Mesenteric fat pad (tissue), 1 donor: ENCODE results near the gene TNIK. TPM values are rescaled to one million over a fixed set of nuclear protein-coding genes. Genes with fewer than 3 reads are reported as not detected.

Experiments used
- DNase-seq: peaks from one replicate; pipeline ENCODE4 v3.0.0-alpha.2; 2020; ENCODE audit warnings: low spot score
- total RNA-seq: library from RNA; stranded (reverse); fragmentation: NEBNext Ultra II Directional; extraction: Animal tissue kit (Norgen Biotek cat#: 25700); gene quantifications from one replicate; pipeline ENCODE4 v1.2.1, GENCODE V29; 2021
- donor health status: DM: yes; HTN: yes; CAD: no.

Gene TNIK
- total RNA-seq, 1 donor from 2014 or later, result 3.7 TPM

DNA sequence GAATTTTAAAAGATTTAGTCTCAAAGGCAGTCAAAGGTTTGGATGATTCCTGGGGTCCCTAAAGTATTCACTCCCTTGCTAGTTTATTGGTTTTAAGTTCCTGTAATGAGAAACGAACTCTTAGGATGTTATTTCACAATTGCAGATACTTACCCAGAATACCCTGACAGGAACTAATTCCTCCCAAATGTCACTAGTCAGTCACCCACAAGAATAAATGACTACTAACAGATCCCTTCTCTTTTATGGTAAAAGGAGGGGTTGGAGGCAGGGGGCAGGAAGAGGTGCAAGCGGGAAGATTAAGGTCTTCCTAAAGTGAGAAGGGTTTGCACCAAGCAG is 259.5 kb downstream of the TNIK start:
- DNase-seq, result no peak

DNA sequence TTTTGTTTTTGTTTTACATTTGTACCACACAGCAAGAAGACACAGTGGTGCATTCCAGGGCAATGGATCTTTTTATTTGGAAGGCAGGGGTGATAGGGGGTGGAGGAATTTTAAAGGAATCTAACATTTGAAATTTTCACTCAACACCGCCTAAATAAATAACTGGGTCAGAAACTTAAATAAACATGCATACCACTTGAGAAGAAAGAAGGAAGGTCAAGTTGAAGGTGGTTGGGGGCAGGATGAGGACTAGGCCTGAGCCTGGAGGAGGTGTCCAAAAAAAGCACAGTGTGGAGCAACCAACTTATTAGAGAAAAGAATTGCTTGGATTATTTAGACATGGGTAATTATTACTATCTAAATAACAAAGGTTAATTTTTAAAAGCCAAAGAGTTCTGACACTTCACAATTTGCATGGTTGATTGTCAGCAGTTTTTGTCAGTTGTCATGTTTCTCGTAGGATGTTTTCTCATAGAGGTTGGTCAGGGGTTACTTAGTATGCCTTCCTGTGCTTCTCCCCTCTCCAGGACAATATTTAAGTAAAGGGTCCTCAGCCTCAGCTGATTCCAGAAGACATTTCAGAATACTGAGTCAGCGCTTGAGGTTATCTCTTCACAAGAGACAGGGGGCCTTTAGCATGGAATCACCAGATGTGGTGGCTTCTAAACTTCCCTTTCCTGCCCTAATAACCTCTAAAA is 260.0 kb downstream of the TNIK start:
- no peak for DNase-seq

DNA sequence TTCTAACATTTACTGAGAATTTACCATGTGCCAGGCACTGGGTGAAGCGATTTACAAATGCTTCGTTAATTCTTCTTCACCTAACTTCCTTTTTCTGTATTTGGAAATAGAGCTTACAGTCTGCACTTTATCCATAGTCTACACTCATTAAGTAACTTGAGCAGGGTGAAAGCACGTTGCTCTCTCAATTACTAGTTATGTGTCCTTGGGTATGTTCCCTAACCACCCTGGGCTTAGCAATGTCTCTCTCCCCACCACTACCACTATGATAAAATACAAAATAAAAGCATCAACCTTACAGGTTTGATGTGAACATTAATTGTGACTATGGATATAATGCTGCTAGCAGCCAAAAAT is 260.8 kb downstream of the TNIK start:
- no peak for DNase-seq

DNA sequence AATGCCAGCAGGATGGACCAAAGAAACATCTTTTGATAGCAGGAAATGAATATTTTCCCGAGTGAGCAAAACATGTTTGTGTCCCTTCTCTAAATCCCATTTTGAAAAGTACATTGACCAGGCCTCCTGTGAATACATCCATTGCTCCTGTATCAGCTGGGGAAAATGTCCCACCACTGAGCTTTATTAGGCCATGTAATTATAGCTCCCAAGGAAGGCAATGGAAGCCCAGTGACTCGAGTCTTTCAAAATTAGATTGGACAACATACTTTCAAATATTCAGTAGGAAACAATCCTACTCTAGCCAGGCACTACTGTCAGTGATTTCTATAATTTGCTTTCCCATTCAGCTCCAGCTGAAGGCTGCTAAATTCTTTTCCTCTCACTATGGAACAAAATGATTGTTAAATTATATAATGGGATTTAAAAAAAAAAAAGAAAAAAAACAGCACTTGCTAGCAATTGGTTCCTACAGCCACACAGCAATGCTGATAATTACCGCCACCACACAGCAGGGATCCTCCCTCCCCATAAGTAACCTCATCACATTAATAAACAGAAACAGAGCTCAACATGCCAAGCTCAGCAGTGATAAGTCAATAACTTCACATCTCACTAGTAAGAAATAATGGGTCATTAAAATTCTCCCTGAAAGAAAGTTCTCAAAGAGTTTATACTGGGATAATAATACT is 261.3 kb downstream of the TNIK start:
- DNase-seq, result no peak

DNA sequence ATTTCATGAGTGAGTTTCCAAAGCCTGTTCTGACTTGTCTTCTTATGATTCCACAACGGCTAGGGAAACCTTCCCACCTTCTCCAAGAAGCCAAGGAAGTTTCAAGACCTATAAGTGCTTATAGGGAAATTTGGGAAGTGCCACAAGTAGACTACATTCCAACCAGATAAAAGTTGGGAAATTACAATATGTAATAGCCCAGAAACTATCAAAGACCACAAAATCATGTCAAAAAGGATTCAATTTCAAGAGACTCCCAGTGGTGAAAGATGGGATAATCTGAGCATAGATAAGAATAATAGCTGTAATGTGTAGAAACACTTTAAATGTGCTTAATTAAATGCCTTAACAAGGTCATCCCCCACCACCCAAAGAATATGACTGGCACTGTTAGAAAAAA is 264.5 kb downstream of the TNIK start:
- DNase-seq, result no peak

DNA sequence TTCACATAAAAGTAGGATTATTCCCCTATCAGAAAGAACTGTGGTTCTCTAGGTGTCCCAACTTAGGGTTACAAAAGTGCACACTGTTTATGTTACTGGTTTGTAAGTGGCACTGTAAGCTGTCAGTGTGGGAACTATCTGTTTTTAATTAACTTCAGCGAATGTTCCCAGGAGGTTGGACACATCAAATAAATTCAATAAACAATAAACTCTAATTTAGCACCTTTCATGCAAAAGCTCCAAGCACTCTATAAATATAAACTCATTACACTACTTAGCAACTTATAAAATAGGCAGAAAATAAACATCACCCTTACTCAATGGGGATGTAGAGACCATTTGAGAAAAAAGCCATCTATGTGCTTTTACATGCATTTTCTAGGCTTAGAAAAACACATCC is 265.2 kb downstream of the TNIK start:
- no peak for DNase-seq

DNA sequence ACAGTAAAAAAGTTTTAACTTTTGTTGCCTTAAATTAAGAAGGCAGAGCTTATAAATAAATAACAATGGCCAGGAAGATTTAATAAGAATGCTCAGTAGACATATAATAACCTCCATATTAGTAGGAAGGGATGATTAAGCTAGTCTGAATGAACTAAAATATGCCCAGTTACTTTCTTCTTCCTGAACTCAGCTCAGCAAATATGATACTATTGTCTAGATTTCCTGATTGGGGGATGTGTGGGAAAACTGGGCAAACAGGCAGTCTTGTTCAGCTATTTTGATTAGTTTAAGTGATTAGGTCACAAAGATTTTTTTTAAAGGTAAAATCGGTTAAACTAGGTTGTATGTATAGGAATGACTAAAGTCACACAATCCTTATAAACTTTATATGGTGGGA is 266.5 kb downstream of the TNIK start:
- DNase-seq, result no peak

DNA sequence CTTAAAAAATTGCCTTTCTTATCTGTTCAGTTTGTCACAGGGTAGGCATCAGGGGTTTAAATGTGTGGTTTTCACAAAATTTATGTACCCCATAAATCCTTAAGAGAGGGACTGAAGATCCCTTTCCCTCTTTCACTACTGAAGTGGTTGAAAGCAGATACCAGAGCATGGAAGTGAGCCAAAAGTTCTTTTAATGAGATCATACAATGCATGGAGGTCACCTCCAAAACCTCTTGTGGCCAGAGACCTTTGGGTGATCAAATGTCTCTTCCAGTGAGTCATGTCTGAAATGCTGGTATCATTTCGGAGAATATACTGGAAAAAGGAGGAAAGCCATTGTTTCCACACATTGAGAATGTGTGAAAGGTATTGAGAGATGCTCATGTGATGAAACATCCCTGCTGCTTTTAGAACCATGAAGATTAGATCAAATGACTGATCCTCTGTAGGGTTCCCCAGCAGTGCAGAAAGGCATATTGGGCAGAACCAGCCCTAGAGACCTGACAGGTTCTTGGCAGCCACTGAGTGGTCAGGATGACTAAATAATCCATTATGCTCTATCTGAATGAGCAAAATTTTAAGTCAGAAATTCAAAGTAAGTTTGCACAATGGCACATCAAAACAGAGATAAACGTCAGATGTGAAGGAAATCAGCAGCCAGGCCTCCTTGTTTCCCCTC is 267.9 kb downstream of the TNIK start:
- DNase-seq, result no peak

DNA sequence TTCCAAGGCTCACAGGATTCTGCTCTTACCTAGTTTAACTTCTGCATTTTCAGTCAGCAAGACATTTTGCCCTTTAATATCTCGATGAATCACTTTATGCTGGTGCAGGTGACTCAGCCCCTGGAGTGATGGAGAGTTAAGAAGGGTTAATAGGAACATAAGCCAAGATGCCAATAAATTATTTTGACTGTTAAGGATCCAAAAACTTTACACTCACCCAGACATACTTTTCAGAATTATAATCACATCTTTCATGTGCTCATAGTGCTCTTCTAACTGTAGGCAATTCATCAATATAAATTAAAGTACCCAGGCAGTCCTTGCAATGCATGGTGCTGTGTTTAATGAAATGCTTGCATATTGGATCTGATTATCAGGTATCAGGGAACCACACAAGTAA is 269.5 kb downstream of the TNIK start:
- no peak for DNase-seq

DNA sequence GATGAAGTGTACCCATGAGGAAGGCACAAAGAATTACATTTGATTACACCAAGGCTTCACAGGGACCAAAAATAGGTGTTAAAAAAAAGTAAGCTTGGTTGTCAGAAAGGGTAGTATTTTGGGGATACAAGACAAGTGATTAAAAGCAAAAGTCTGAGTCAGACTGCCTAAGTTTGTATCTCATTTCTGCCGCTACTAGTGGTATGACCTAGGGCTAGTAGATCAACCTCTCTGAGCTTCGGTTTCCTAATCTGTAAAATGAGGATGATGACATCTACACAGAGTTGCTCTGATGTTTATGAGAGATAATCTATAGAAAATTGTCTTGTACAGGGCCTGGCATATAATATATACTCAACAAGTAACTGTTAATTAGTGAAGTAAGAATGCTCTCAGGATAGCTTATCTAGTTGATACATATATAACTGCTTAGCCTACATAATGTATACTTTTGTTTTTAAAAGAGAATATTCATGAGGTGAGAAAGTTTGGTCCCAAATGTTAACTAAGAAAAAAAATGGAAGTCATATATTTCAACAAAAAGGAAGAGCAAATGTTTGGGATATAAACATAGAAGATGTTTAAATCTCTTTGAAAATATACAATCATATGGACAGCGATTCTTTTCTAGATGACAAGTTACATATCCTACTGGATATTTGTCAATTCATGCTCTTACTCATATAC is 270.7 kb downstream of the TNIK start:
- no peak for DNase-seq

DNA sequence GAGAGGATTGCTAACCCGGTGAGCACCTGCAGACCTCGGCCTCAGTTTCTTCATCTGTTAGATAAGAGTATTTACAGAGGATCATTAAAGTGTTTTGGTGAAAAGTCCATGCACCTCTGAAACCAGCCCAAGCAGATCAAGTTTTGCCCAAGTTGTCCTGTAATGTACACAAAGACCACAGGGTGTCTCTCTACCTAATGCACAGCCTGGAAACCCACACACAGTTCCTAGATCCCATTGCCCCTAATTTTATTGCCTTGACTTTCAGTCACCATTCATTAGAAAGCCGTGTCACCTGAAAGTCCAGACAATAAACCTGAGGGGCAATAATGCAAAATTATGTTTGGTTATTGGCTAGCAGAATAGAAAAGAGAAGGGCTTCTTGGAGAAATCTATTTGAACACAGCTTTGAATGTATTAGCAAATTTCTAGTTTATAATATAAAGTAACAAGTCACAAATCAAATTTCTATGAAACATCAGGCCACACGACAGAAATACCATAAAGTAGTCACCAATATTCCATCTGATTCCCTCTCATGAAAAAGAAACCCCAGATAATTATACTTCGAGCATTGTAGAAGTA is 272.4 kb downstream of the TNIK start:
- no peak for DNase-seq

DNA sequence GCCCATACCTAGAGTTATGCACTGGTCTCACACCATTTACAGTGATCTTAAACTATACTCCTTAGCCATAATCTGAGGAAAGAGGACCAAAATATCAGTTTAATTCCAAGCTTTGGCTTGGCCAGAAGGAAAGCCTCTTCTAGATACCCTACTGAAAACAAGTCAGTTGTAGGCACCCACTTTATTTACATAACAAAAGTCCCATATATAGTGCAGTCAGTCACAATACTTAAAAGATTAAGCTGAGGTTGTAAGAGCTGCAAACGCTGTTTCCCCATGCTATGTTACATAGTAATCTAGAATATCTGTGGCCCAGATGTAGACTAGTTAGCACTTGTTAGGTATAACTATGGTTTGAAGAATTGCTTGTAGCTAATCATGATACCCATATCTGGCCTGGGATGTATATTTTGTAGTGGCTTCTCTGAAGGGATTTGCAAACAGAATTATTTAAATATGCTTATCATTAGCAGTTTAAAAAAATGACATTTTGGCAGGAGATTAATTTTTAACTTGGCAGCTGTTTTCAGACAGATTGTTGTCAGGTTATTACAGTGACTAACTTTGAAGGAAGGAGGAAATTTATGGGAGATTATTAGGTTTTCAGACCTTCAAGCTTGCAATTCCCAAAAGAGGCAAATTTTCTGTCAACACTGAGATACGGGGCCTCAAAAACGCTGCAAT is 273.2 kb downstream of the TNIK start:
- DNase-seq, result no peak

DNA sequence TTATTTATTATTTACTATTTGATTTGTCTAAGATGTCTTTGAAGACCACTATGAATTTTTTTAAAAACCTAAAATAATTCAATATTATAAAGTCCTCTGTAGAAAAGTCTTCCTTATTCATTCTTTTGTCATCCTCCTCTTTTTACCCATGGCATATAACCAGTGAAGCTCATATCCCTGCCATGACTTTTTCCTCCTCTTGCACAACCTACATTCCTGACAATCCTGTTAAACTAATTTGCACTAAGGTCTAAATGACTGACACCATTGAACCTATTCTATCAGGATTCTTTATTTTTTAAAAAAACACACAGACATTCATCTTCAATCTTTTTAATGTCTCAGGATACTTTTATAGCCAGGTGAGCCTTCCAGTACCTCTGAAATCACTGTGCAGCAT is 273.8 kb downstream of the TNIK start:
- no peak for DNase-seq

DNA sequence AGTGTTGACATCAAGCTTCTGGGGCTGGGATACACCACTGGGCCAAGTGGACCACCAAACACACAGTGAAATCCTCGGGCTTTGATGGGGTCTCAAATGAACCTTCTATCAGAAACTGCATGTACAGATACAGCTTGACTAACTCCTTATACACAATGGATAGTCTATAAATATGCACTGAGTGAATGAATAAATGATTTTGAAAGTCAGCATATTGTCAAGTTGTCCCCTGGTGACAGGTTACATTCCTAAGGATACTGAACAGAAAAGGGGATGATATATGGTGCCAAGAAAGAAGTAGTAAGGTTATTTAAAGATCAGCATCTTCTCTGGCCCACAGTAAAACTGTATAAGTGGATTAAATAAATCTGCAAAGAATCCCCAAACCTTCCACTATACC is 274.2 kb downstream of the TNIK start:
- no peak for DNase-seq

DNA sequence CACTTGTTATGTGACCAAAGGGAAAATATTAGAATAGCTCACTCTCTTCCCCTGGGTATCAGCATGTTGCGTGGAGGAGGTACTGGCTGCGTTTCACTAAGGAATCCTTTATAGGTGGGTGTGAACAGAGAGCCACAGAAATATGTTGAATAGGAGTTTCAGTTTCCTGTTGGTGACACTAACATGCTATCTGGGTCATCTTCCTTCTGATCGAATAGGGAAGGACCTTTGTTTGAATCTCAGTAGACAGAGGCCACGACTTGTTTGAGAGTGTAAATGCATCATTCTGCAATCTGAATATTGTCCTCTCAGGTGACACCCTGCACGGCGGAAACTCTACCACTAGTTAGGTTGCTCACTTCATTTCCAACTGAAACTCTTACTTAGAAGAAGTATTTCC is 275.8 kb downstream of the TNIK start:
- no peak for DNase-seq

DNA sequence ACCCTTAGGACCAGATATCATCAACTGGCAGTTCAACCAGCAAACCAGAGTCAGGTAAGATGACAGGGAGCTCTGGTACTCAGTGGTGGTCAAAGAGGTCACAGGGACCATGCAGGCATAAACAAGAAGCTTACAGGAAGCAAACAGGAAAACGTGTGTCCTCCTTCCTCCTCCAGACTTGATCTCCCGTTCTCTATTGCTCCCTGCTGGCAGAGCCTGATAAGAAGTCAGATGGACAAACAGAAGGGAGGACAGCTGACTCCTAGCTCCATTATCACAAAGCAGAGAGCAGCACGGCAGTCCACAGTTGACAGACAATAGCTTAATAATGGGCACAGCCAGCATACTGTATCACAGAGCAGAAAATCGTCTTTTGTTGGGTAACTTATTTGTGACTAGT is 277.2 kb downstream of the TNIK start:
- no peak for DNase-seq

DNA sequence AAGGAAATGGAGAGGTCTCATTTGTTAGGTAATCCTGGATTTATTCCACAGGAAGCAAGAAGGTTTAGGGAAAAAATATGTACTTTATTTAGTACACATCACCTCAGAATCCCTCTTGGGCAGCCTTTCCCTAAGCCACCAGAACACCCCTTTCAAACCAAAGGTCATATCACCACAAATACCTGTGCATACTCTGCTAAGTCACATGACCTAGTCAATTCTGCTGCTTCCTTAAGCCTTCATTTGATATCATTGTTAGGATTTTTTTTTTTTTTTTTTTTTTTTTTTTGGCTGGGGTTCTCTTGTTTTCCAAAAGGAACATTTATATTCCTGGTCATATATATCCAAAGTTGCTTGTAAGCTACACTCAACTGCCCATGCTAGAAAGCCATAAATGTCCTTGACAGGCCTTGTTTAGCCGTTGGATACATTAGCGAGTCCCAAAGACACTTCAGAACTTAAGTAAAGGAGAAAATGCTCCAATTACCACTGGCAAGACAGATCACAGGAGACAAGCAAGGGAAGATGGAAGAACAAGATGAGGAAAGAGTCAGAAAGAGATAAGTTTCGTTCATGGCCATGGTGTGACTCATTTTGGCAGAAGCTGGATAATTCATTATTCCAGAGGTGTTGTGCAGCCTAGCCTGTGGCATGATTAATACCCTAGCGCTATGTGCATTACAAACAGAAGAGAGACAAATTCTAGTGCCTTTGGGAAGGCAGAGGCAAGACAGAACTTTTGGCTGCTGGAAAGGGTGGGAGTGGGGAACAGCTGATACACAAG is 278.1 kb downstream of the TNIK start:
- no peak for DNase-seq

DNA sequence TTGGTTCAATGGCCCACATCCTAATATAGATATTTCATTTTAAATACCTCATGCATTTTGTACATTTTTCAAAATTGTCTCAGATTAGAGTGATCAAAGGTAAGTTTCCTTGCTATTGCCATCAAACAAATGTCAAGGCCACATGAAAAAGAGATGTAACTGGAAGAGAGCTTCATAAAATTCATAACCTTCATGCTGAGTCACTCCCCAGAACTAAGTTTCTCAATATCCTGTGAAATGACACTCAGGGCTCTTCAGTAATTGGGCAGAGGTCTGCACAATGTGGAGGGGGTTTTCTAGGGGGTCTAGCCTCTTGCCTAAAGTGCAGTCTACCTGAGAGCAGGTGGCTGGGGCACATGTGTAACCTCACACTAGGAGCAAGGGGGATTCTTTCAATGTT is 281.5 kb downstream of the TNIK start:
- DNase-seq, result no peak

DNA sequence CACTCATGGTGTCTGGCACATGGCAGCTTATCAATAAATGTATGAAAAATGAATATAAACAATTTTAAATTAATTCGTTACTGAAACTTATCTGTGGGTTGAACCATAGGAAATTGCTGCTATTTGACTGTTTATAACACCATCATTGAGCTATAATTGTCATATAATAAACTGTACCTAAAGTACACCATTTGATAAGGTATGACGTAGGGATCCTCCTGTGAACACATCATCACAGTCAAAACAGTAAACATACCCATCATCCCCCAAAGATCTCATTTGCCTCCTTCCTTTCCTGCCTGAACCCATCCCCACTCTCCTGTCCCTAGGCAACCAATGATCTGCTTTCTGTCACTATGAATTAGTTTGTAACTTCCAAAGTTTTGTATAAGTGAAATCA is 282.7 kb downstream of the TNIK start:
- DNase-seq, result no peak

DNA sequence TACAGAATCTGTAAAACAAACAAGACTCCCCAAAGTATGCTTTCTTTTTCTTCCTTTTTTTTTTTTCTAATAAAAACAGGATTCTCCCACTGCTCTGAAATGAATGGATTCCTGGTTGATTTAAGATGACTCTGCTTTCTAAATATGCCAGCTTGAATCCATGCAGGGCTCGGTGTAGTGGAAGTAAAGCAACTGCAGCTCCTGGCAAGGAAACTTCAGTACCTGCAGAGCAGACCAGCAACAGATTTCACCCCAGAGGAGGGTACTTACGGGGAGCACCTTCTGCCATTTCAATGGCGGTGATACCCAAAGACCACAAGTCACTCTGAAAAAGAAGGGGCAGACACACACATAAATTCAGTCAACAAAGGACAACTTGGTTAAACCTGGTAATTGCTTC is 283.1 kb downstream of the TNIK start:
- DNase-seq, result no peak
